Sigmoid colon (tissue), 7 donors: Measurements from ENCODE around the gene ASTN1. TPM values are rescaled to one million over a fixed set of nuclear protein-coding genes. Genes with fewer than 3 reads are reported as not detected.

ENCODE experiments used
- DNase-seq: peaks from one replicate; pipeline ENCODE4 v3.0.0-alpha.2; 2019
- H3K27ac ChIP-seq, 4 donors: fragments of 200-600 bp; sonication (generic); one replicate each; pipeline ENCODE4 v1.5.1; 2016 to 2019; ENCODE audit warnings: mild to moderate bottlenecking in 1 of 4
- H3K27me3 ChIP-seq, 3 donors: fragments of 200-600 bp; sonication (generic); one replicate each; pipeline ENCODE4 v1.5.1; 2019; ENCODE audit warnings: mild to moderate bottlenecking in 1 of 3
- H3K36me3 ChIP-seq, 4 donors: fragments of 200-600 bp; sonication (generic); one replicate each; pipeline ENCODE4 v1.5.1; 2016 to 2019
- H3K4me1 ChIP-seq, 4 donors: fragments of 200-600 bp; sonication (generic); one replicate each; pipeline ENCODE4 v1.5.1; 2017 to 2019
- H3K4me3 ChIP-seq, 4 donors: fragments of 200-600 bp; sonication (generic); one replicate each; pipeline ENCODE4 v1.5.1; 2017 to 2019; ENCODE audit warnings: mild to moderate bottlenecking in 2 of 4, moderate library complexity in 1 of 4
- H3K9me3 ChIP-seq, 4 donors: fragments of 200-600 bp in 3 of 4; sonication (generic) in 3 of 4; one replicate each; pipeline versions ENCODE4 v1.5.1 to v1.6.1; 2013 to 2019
- EP300 ChIP-seq, 4 donors: sonication (generic); formaldehyde crosslinking; IDR thresholded peaks; one replicate each; pipeline ENCODE4 v1.6.1; 2017; ENCODE audit warnings: antibody characterized with exemption in 4 of 4
- POLR2A ChIP-seq, 2 donors: fragments of 450-650 bp; IDR thresholded peaks; one replicate each; pipeline ENCODE4 v1.6.1; 2016; ENCODE audit warnings: antibody characterized with exemption in 2 of 2, mild to moderate bottlenecking in 2 of 2, moderate library complexity in 2 of 2
- POLR2AphosphoS5 ChIP-seq, 4 donors: sonication (generic); formaldehyde crosslinking; IDR thresholded peaks; one replicate each; pipeline ENCODE4 v1.6.1; 2017; ENCODE audit warnings: antibody characterized with exemption in 4 of 4
- WGBS, 2 donors: extraction: QIAGEN DNeasy Blood & Tissue Kit; methylation state at CpG; one replicate each; pipeline ENCODE4 v1.1.7; 2013; 5-methylcytosine and 5-hydroxymethylcytosine counted together
- intact Hi-C: fragments of 100-400 bp; cut with DNase I; formaldehyde crosslinking; loops from one replicate; pipeline ENCODE4 v1.15.1; 2023
- polyA plus RNA-seq, 3 donors: library from polyadenylated mRNA; stranded (reverse); fragments of 200-250 nt; gene quantifications; one replicate each; pipeline ENCODE4 v1.2.3, GENCODE V29; 2013
- total RNA-seq, 4 donors: library from RNA; depleted of rRNA; stranded (reverse); fragments of >200 nt; gene quantifications; one replicate each; pipeline ENCODE4 v1.1.0, GENCODE V29; 2016
- TF ChIP-seq, protein P1 (sequence below), 4 experiments: fragments of 450-650 bp in 3 of 4; fragments of 200-600 bp in 1 of 4; IDR thresholded peaks; one replicate each; pipeline ENCODE4 v1.5.1; 2016 to 2019; ENCODE audit warnings: antibody characterized with exemption in 4 of 4, mild to moderate bottlenecking in 3 of 4, moderate library complexity in 2 of 4
- donor health status: healthy with polysubstance abuse.
- donor health status: Bipolar disorder and iron deficiency.
- donor health status: healthy.

Gene ASTN1
- total and polyA plus RNA-seq, 7 donors: 0.49 to 2.2 (median 1.4) TPM; not detected in 2

DNA sequence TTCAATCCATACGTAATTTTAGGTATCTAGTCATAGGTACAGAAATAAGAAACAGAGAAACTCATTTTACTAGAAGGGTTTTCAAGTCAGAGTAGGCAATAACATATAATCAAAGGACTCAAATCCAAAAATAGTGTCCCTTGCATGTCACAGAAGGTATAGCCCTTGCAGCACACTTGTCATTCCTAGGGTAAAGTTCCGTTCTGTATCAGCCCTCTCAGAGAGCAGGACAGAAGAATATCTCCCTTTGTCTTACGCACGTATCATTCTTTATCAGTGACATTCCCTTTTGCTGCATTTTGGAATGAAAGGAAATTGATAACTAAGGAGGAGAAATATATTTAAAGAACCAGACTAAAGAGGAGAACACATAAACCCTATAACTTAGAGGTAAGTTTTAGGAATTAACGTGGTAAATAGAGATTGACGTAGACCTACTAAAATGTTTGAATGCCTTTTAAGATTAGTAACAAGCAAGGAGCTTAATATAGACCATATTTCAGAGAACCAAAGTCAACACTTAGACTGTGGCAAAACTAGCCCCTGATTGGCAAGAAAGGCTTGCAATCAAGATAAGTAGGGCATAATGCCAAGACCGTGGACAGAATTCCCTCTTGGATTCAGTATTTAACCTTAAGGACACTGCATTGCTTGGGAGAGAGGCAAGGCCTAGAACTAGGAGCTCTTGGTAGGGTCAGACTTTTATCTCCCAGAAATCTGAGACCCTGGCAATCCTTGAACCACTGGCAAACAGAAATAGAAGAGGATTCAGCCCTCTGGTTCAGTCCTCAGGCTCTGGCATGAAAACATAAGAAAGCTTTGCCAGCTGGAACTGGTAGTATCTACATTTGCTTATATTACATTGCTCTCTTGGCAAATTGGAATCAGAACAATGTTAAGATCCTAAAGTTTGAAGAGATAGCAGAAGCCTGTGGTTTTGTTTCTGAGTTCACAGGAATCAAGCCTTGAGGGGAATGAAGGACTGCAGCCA lies 232.1 kb downstream of the ASTN1 start:
- H3K4me3 ChIP-seq: no peak overlapping the region
- no peaks in the 10 kb centered on the region for H3K36me3 ChIP-seq
- H3K27me3 ChIP-seq: no peaks in the 10 kb centered on the region
- WGBS, 2 donors: 76 to 89% methylated on average over 7 of the region's 7 CpGs
- TF ChIP-seq EP300 (IDR thresholded peaks at IDR 0.05): no peak
- no peak for TF ChIP-seq POLR2A (IDR thresholded peaks at IDR 0.05)
- no peaks in the 10 kb centered on the region for H3K9me3 ChIP-seq
- H3K4me1 ChIP-seq: peaks cover 0 to 12% (median 5%) of the 10 kb centered on the region in 4 donors
- DNase-seq: no peak
- no peak overlapping the region for H3K27ac ChIP-seq
- intact Hi-C loops: no loop called here

DNA sequence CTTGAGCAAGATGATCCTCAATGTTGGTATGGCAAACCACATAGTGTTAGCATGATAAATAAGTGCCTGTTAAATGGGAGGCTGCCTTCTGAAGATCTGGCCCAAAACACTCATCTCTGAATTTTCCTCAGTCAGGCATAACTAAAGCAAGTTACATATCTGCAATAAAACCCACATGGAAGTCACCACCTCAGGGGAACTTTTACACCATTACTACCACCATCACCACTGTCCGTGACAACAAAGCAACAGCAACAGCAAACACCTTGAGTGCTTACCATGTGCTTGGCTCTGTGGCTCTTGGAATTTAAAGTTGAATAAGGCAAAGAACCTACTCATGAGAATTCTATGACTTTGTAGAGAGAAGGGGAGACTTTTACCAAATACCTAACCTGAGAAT lies 233.0 kb downstream of the ASTN1 start:
- Histone ChIP-seq H3K27ac (no peak overlapping the region), H3K36me3 (no peaks in the 10 kb centered on the region), H3K27me3 (no peaks in the 10 kb centered on the region), H3K4me1 (peaks cover 0 to 12% (median 5%) of the 10 kb centered on the region in 4 donors), H3K4me3 (no peak overlapping the region), H3K9me3 (no peaks in the 10 kb centered on the region)
- no peak for TF ChIP-seq POLR2A (IDR thresholded peaks at IDR 0.05)
- no peak for TF ChIP-seq EP300 (IDR thresholded peaks at IDR 0.05)
- no peak for TF ChIP-seq POLR2AphosphoS5 (IDR thresholded peaks at IDR 0.05)
- TF ChIP-seq, protein P1, sequence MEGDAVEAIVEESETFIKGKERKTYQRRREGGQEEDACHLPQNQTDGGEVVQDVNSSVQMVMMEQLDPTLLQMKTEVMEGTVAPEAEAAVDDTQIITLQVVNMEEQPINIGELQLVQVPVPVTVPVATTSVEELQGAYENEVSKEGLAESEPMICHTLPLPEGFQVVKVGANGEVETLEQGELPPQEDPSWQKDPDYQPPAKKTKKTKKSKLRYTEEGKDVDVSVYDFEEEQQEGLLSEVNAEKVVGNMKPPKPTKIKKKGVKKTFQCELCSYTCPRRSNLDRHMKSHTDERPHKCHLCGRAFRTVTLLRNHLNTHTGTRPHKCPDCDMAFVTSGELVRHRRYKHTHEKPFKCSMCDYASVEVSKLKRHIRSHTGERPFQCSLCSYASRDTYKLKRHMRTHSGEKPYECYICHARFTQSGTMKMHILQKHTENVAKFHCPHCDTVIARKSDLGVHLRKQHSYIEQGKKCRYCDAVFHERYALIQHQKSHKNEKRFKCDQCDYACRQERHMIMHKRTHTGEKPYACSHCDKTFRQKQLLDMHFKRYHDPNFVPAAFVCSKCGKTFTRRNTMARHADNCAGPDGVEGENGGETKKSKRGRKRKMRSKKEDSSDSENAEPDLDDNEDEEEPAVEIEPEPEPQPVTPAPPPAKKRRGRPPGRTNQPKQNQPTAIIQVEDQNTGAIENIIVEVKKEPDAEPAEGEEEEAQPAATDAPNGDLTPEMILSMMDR (IDR thresholded peaks at IDR 0.05): no peak
- WGBS, 2 donors: 87% methylated on average over 1 of the region's 1 CpG
- no peak for DNase-seq
- intact Hi-C loops: no loop called here

DNA sequence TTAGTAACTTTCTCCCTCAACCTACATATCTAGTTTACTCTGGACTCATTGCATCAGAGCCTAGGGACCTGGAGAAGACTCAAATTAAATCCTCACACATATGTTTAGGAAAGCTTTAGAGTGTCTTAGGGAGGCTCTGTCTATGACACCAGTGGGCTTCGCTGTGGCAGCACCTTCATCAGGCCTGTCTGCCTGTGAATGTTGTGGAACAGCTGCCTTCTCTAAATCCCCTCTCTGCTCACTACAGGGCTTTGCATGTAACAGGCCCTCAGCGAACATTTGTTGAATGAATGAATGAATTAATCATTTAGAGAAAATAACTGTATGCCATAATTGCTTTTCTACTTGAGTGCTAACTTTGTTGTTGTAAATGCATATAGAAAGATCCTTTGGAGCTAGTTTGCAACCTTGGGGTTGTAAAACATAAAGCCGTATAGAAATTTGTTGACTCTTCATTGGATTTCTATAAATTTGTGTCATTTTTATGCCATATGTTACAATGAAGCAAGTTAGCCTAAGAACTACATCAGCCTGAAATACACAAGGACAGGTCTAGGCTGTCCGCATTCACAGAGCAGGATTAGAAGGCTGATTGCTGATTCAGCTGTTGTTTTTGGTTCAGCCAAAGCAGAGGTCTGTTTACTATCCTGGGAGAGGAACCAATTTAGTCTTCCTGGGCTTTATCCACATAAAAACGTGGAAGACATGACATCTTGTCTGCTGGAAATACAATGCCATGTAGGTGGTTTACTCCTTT lies 238.0 kb downstream of the ASTN1 start:
- 58 to 71% methylated on average over 5 of the region's 5 CpGs for WGBS, 2 donors
- Histone ChIP-seq H3K9me3 (no peaks in the 10 kb centered on the region), H3K4me1 (no peaks in the 10 kb centered on the region), H3K27ac (no peak overlapping the region), H3K4me3 (no peak overlapping the region), H3K36me3 (no peaks in the 10 kb centered on the region), H3K27me3 (no peaks in the 10 kb centered on the region)
- DNase-seq: no peak
- intact Hi-C loops: no loop called here
- TF ChIP-seq POLR2AphosphoS5 (IDR thresholded peaks at IDR 0.05) (no peak), POLR2A (IDR thresholded peaks at IDR 0.05) (no peak), EP300 (IDR thresholded peaks at IDR 0.05) (no peak)
- TF ChIP-seq, protein P1 (IDR thresholded peaks at IDR 0.05): no peak

DNA sequence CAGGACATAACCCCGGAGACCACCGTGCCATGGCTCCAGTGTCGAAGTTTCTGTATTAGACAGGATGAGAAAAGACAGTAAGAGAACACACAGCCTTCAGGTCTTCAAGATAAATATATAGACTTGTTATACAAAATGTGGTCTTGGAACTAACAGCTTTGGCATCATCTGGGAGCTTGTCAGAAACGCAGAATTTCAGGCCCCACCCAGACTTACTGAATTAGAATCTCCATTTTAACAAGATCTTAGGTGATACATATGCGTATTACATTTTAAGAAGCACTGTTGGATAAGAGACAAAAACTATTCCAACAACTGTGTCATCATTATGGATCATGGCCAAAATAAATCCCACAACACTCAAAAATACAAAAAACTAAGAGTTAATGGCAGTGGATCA lies 239.3 kb downstream of the ASTN1 start:
- H3K9me3 ChIP-seq: no peaks in the 10 kb centered on the region
- H3K4me3 ChIP-seq: no peak overlapping the region
- 88 to 90% methylated on average over 5 of the region's 5 CpGs for WGBS, 2 donors
- no peaks in the 10 kb centered on the region for H3K4me1 ChIP-seq
- H3K27me3 ChIP-seq: no peaks in the 10 kb centered on the region
- DNase-seq: no peak
- H3K36me3 ChIP-seq: no peaks in the 10 kb centered on the region
- no peak overlapping the region for H3K27ac ChIP-seq
- intact Hi-C loops: no loop called here
- TF ChIP-seq, protein P1 (IDR thresholded peaks at IDR 0.05): no peak
- TF ChIP-seq POLR2AphosphoS5 (IDR thresholded peaks at IDR 0.05): no peak
- no peak for TF ChIP-seq POLR2A (IDR thresholded peaks at IDR 0.05)
- TF ChIP-seq EP300 (IDR thresholded peaks at IDR 0.05): no peak

DNA sequence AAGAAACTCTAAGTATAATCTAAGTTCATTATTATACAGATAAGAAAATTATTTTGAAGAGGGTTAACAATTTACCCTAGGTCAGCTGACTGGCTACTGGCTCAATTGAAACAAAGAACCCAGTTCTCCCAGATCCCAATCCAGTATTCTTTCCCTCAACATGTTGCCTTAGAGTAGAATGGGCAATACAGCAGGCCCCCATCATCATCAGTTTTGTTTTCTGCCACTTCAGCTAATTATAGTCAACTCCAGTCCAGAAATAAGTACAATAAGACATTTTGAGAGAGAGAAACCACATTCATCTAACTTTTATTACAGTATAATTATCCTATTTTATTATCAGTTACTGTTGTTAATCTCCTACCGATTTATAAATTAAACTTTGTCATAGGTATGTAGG lies 241.2 kb downstream of the ASTN1 start:
- intact Hi-C loops: no loop called here
- no peak overlapping the region for H3K27ac ChIP-seq
- H3K9me3 ChIP-seq: no peaks in the 10 kb centered on the region
- TF ChIP-seq POLR2A (IDR thresholded peaks at IDR 0.05) (no peak), POLR2AphosphoS5 (IDR thresholded peaks at IDR 0.05) (no peak)
- no peak overlapping the region for H3K4me3 ChIP-seq
- H3K4me1 ChIP-seq: no peaks in the 10 kb centered on the region
- H3K27me3 ChIP-seq: no peaks in the 10 kb centered on the region
- H3K36me3 ChIP-seq: no peaks in the 10 kb centered on the region
- DNase-seq: no peak
- WGBS, 2 donors: 52 to 95% methylated on average over 1 of the region's 1 CpG
